ENCODE results near the gene LONP2.

LONP2 gene

DNA sequence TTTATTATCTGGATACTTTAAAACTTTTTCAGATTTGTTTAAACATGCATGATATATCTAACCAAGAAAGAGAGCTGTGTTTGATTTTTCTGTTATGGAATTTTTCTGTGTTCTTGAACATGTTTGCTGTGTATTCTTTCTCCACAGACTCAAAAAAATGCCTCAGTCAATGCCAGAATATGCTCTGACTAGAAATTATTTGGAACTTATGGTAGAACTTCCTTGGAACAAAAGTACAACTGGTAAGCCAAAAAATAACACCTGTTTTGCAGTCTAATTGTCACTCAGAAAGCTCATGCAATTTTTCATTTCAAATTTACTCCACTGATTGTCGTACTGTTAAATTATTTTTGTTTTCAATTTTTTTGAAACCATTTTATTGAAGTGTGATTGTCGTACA is 18.5 kb downstream of the LONP2 start:
- no peak for TF ChIP-seq EZH2 (IDR thresholded peaks at IDR 0.05; ENCODE audit: borderline replicate concordance, low read length)
- TF ChIP-seq, protein P1, sequence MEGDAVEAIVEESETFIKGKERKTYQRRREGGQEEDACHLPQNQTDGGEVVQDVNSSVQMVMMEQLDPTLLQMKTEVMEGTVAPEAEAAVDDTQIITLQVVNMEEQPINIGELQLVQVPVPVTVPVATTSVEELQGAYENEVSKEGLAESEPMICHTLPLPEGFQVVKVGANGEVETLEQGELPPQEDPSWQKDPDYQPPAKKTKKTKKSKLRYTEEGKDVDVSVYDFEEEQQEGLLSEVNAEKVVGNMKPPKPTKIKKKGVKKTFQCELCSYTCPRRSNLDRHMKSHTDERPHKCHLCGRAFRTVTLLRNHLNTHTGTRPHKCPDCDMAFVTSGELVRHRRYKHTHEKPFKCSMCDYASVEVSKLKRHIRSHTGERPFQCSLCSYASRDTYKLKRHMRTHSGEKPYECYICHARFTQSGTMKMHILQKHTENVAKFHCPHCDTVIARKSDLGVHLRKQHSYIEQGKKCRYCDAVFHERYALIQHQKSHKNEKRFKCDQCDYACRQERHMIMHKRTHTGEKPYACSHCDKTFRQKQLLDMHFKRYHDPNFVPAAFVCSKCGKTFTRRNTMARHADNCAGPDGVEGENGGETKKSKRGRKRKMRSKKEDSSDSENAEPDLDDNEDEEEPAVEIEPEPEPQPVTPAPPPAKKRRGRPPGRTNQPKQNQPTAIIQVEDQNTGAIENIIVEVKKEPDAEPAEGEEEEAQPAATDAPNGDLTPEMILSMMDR (IDR thresholded peaks at IDR 0.05; ENCODE audit: low read length) = no peak

DNA sequence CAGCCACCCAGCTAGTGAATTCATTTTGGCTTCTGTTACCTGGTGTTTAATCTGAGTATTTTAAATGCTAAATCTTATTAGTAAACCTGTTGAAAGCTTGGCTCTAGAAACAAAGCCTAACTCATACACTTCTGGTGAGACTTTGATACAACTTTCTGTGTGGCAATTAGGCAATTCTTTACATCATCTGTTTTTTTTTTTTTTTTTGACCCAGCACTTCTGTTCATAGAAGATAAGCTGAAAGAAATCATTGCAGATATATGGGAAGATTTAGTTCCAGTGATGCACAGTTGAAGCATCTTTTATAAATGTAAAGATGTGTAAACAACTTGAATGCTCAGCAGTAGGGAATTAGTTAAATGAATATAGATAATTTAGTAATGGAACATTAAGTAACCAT is 24.9 kb downstream of the LONP2 start:
- Histone ChIP-seq H4K20me1 (ENCODE audit: insufficient read depth, low read length) (no peaks in the 10 kb centered on the region), H3F3A (ENCODE audit: insufficient read depth, low read length) (no peaks in the 10 kb centered on the region), H3K36me3 (ENCODE audit: insufficient read depth, low read length) (peaks cover 27% of the 10 kb centered on the region; the same call in 1 of the 2 replicates), H3K4me3 (ENCODE audit: low read depth, low read length, poor library complexity, severe bottlenecking) (no peak overlapping the region), H3K27ac (ENCODE audit: low read depth, low read length, poor library complexity, severe bottlenecking) (no peak overlapping the region), H3K9me2 (ENCODE audit: low read depth, low read length) (no peaks in the 10 kb centered on the region), H2AFZ (ENCODE audit: low read length) (no peak overlapping the region), H3K4me1 (ENCODE audit: insufficient read depth, low read length, severe bottlenecking) (no peaks in the 10 kb centered on the region), H3K27me3 (ENCODE audit: insufficient read depth, low read length) (no peaks in the 10 kb centered on the region), H3K9ac (ENCODE audit: low read length) (no peak overlapping the region), H3K79me2 (ENCODE audit: insufficient read depth, low read length) (no peaks in the 10 kb centered on the region), H3K9me3 (ENCODE audit: low read length) (no peaks in the 10 kb centered on the region), H3K4me2 (ENCODE audit: low read length) (no peak overlapping the region)
- TF ChIP-seq, protein P1 (IDR thresholded peaks at IDR 0.05; ENCODE audit: low read length) = no peak
- TF ChIP-seq EZH2 (IDR thresholded peaks at IDR 0.05; ENCODE audit: borderline replicate concordance, low read length) = no peak

More for the DNA sequence above, 18.5 kb downstream of the LONP2 start:
- no peak overlapping the region for H3K4me2 ChIP-seq (ENCODE audit: low read length)
- H3K27ac ChIP-seq (ENCODE audit: low read depth, low read length, poor library complexity, severe bottlenecking) = no peak overlapping the region
- H3K36me3 ChIP-seq (ENCODE audit: insufficient read depth, low read length) = peaks cover 63% of the 10 kb centered on the region
- no peaks in the 10 kb centered on the region for H3F3A ChIP-seq (ENCODE audit: insufficient read depth, low read length)
- H3K4me3 ChIP-seq (ENCODE audit: low read depth, low read length, poor library complexity, severe bottlenecking) = no peak overlapping the region
- H4K20me1 ChIP-seq (ENCODE audit: insufficient read depth, low read length) = no peaks in the 10 kb centered on the region
- H3K9me3 ChIP-seq (ENCODE audit: low read length) = no peaks in the 10 kb centered on the region
- no peak overlapping the region for H3K9ac ChIP-seq (ENCODE audit: low read length)
- no peak overlapping the region for H2AFZ ChIP-seq (ENCODE audit: low read length)
- H3K9me2 ChIP-seq (ENCODE audit: low read depth, low read length) = no peaks in the 10 kb centered on the region
- H3K4me1 ChIP-seq (ENCODE audit: insufficient read depth, low read length, severe bottlenecking) = no peaks in the 10 kb centered on the region
- no peaks in the 10 kb centered on the region for H3K79me2 ChIP-seq (ENCODE audit: insufficient read depth, low read length)
- no peaks in the 10 kb centered on the region for H3K27me3 ChIP-seq (ENCODE audit: insufficient read depth, low read length)

DNA sequence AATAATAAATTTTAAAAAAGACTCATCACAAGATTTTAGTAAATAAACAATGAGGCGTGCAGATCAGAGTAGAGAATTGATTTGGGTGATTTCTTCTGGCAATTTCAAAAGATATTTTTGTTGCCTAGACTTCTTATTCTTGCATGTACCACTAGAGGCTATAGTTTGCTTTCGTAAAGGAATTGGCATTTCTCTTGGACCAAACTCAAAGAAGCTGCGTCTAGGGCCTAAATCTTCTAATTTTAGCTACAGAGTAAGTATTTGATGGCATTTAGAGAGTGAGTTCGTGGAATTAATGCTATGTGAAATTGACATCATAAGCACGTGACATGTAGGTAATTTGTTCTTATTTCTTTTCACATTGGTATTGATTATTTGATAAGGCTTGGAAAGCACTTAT is 27.6 kb downstream of the LONP2 start:
- Histone ChIP-seq H3K4me1 (ENCODE audit: insufficient read depth, low read length, severe bottlenecking) (no peaks in the 10 kb centered on the region), H3K9me2 (ENCODE audit: low read depth, low read length) (no peaks in the 10 kb centered on the region), H3K27ac (ENCODE audit: low read depth, low read length, poor library complexity, severe bottlenecking) (no peak overlapping the region), H3K4me3 (ENCODE audit: low read depth, low read length, poor library complexity, severe bottlenecking) (no peak overlapping the region), H2AFZ (ENCODE audit: low read length) (no peak overlapping the region), H3K9ac (ENCODE audit: low read length) (no peak overlapping the region), H3K27me3 (ENCODE audit: insufficient read depth, low read length) (no peaks in the 10 kb centered on the region), H3K79me2 (ENCODE audit: insufficient read depth, low read length) (no peaks in the 10 kb centered on the region), H3F3A (ENCODE audit: insufficient read depth, low read length) (no peaks in the 10 kb centered on the region), H3K4me2 (ENCODE audit: low read length) (no peak overlapping the region), H3K9me3 (ENCODE audit: low read length) (no peaks in the 10 kb centered on the region), H3K36me3 (ENCODE audit: insufficient read depth, low read length) (peaks cover 25% of the 10 kb centered on the region; the same call in 1 of the 2 replicates), H4K20me1 (ENCODE audit: insufficient read depth, low read length) (no peaks in the 10 kb centered on the region)
- no peak for TF ChIP-seq EZH2 (IDR thresholded peaks at IDR 0.05; ENCODE audit: borderline replicate concordance, low read length)
- TF ChIP-seq, protein P1 (IDR thresholded peaks at IDR 0.05; ENCODE audit: low read length) = no peak
